GM19025 (cell line): ENCODE measurements around the gene NTRK1.
"Not testable (repeated sequence)": the region's sequence is repeated elsewhere in the genome, so short reads cannot be mapped to it uniquely, and the experiment has no call there.

ENCODE experiments used
- ATAC-seq: cut with Tn5 transposase; IDR thresholded peaks from one replicate; pipeline ENCODE4 v1.9.1; 2021; ENCODE audit warnings: mild to moderate bottlenecking, low read depth, moderate library complexity; ENCODE audit not compliant: unreplicated experiment

Gene NTRK1

DNA sequence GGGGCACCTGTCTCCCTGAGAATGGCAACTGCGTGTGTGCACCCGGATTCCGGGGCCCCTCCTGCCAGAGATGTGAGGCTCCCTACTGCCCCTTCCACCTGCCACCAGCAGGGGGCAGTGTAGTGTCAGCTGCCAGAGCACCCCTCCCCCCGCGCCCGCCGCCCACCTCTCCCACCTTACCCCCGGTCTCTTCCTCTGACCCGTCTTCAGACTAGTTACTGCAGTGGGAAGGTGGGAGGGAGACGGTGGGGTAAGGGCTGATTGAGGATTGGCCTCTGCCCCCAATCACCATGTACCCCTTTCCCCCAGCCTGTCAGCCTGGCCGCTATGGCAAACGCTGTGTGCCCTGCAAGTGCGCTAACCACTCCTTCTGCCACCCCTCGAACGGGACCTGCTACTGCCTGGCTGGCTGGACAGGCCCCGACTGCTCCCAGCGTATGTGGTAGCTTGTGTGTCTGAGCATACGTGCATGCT, 49.7 kb downstream of the NTRK1 start:
- ATAC-seq = no peak

DNA sequence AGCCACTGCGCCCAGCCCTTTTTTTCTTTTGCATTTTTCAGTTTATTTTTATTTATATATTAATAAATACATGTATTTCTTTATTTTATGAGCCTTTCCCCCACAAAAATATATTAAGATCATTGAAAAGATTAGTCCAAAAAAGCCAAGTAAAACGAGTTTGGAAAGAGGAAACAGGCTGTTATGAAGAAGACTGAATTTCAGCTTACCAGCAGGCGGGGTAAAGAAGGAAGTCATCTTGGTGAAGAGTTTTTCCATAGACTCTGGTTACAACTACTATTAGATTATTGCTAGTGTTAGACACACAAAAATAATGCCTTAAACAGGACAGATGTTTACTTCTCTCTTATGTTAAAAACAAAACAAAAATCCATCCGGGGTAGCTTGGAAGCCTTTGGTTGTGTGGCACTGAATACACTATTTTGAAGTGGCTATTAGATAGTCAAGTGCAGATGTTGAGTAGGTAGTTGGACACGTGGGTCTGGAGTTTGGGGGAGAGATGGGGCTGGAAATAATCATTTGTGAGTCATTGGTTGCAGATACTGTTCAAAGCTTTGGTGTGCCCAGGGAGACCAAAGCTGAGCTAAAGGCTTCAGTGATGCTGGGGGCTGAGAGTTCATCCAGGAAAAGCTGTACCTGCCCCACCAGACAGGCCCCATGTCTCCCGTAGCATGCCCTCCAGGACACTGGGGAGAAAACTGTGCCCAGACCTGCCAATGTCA, 51.1 kb downstream of the NTRK1 start:
- no peak for ATAC-seq

DNA sequence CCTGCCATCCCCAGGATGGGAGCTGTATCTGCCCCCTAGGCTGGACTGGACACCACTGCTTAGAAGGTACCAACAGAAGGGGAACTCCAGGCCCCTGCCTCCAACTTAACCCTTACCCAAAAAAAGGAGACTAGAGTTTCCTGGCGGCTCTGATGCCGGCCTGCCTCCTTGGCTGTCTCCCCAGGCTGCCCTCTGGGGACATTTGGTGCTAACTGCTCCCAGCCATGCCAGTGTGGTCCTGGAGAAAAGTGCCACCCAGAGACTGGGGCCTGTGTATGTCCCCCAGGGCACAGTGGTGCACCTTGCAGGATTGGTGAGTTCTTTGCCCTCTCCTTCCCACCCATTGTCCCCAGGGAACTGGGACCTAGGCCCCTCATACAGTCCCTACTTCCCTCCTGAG, 51.6 kb downstream of the NTRK1 start:
- ATAC-seq = no peak

DNA sequence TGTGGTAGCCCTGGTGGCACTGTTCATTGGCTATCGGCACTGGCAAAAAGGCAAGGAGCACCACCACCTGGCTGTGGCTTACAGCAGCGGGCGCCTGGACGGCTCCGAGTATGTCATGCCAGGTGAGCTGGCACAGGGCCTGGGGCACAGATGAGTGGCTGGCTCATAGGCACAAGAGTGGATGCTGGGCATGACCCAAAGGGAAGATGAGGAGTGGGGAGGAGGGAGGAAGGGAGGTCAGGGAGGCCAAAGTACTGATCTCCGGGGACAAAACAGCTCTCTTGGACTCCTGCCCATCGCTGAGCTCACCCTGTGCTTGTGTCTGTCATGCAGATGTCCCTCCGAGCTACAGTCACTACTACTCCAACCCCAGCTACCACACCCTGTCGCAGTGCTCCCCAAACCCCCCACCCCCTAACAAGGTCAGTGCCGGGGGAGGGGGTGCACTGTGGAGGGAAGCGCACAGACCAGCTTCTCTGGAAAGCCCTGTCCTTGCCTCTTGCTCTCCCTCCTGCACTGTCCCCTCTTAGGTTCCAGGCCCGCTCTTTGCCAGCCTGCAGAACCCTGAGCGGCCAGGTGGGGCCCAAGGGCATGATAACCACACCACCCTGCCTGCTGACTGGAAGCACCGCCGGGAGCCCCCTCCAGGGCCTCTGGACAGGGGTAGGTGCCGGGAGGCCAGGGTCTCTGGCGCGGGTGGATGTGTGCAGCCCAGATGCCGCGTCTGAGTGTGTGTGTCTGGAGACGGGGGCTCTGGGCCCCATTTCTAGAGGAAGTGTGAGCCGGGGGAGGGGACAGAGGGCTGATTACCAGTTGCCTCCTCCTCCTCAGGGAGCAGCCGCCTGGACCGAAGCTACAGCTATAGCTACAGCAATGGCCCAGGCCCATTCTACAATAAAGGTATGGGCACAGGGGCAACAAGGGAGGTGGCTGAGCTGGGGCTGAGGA, 52.5 kb downstream of the NTRK1 start:
- ATAC-seq = no peak

DNA sequence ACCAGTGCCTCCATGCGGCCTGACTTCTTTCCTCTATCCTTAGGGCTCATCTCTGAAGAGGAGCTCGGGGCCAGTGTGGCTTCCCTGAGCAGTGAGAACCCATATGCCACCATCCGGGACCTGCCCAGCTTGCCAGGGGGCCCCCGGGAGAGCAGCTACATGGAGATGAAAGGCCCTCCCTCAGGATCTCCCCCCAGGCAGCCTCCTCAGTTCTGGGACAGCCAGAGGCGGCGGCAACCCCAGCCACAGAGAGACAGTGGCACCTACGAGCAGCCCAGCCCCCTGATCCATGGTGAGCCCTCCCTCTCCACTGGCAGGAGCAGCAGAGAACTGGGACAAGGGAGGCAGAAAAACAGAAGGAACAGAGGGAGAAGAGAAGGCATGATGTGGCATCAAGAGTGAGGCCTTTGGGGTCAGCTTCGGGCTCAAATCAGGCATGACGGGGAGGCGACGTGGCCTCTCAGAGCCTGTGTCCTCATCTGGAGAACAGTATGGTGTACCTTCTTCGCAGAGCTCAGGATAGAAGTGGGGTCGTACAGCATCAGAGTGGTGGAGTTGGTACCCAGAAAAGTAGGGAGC, 53.2 kb downstream of the NTRK1 start:
- no peak for ATAC-seq

DNA sequence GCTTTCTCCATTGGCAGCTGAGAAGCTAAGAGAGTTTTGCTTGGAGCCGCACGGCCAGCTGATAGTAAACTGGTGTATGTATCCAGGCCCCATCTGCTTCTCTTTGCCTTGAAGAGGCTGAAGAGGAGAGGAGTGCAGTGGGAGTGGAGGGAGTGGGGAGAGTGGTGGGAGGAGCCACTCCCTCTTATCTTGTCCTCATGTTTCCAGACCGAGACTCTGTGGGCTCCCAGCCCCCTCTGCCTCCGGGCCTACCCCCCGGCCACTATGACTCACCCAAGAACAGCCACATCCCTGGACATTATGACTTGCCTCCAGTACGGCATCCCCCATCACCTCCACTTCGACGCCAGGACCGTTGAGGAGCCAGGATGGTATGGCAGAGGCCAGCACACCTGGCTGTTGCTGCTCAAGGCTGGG, 53.8 kb downstream of the NTRK1 start:
- no peak for ATAC-seq

DNA sequence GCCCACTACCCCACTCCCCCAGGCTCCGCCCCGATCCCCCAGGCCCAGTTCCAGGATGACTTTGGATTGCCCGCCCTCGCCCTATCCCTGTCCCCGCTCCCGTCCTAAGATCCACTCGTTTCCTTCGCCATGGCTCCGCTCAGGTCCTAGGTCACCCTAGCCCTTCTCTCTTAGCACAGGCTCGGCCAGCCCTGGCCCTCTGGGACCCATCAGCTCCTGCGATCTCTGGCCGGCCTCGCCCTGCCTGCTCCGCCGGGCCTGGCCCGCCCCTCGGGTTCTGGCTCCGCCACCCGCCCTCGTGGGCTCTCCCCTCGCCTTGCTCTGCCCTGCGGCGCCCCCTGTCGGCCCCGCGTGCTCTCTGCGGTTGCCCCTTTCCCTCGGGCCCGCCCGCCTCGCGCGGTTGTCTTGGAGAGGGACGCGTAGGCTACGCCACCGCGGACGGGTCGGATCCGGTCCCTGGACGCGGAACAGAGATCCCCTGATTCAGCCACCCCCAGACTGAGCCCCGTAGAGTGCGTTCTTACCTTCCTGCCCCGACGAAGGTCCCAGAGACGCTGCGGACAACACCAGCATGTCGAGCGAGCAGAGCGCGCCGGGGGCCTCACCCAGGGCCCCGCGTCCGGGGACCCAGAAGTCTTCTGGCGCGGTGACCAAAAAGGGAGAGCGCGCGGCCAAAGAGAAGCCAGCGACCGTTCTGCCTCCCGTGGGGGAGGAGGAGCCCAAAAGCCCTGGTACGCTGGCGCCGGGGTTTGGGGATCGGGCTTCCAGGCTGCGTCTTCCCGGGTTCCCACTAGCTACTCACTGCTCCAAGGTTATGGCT, 59.8 kb downstream of the NTRK1 start, which contains the start of gene LRRC71:
Gene LRRC71 (plus strand): TSS at position 400 of the 820 bp plus-strand sequence. CDS start 172 bp downstream, at position 572.
- no peak for ATAC-seq

DNA sequence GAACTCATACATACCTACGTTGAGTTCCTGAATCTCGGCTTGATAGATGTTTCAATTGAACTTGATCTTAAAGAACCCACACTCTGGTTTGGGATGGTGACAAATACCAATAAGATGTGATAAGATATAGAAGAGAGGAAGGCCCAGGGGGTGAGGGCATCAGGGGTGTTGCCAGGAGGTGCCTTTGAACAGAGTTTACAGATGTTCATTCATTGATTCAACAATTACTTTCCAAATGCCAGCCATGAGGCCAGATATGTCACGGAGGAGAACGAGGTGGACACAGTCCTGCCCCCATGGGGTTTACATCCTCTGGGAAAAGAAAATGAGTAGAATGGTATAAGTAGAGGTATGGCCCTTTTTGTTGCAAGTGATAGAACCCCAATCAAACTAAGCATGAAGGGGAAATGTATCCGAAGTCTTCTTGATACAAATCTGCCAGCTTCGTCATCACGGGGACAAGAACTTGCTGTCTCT, 60.4 kb downstream of the NTRK1 start:
- no peak for ATAC-seq

DNA sequence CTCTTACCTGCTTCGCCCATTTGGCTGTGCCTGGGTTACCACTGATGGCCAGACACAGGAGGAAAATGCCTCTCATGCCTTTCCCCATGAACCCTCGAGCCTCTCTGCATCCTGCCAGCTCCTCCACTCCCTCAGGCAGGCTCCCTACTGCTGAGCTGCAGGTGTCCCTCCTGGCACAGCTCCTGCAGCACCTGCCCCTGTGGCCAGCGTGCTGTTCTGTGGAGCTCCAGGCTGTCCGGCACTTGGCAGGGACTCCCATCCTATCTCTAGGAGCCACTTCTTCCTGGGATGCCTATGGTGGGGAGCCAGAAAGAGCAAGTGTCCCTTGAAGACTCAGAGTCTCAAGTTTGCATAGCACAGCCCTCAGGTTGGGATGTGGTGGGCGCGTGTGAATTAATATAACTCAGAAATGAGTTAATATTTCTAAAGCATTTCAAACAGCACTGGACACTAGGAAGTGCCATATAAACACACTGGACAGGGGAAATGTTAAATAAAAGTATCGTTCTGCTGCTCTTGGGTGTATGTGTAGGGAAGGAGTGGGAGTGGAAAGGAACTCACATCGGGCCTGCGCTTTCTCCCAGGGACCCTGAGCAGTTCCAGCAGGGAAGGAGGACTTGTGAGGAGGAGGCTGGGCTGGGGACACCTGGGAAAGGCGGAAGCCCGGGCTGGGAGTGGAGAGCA, 62.5 kb downstream of the NTRK1 start:
- no peak for ATAC-seq

DNA sequence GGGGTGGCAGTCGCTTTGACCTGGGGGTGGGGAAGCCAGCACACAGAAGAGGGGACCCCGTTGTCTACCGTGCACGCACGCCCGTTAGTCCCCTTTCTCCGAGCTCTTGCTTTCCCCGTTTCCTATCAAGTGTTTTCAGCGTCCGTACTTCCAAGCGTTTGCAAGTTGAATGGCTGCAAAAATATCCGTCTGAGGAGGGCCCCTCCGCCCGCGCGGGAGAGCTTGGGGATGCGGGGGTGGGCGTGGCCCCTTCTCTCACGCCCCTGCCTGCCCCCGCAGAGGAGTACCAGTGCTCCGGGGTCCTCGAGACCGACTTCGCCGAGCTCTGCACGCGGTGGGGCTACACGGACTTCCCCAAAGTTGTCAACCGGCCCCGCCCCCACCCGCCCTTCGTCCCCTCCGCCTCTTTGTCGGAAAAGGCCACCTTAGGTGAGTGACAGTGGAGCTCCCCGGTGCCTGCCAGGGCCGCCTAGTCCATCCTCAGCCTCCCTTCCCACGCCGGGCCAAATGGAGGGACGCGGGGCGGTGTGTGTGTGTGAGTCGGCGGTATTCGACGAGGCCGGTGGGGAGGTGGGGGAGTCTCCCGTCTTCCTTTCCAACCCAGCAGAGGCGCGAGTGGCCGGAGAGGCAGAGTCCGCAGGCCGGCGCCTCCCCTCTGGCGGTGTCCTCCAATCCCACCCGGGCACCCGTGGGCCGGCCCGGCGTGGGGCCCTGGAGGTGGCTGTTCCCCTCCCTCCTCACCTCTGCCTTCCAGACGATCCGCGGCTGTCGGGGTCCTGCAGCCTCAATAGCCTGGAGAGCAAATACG, 63.2 kb downstream of the NTRK1 start:
- ATAC-seq = no peak

DNA sequence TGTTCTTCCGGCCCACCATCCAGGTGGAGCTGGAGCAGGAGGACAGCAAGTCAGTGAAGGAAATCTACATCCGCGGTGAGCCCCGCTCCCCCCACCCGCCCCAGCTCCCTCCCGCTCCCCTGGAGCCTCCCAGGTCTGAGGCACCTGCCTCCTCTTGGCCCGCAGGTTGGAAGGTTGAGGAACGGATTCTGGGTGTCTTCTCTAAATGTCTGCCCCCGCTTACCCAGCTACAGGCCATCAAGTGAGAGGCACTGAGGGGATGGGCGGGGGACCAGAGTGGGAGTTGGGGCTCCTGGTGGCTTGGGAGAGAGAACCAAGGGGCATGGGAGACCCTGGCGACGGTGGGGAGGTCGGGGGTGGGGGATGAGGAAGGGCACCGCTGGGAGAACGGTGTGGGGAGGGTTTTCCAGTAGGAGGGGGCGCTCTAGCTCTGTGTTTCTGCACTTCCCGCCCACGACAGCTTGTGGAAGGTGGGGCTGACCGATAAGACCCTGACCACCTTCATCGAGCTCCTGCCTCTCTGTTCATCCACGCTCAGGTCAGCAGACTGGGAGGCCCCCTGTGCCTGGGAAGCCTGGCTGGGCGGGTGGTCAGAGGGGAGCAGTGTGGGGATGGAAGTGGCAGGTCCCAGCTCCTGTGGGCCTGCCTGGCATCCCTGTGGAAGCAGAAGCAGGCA, 64.0 kb downstream of the NTRK1 start:
- no peak for ATAC-seq

DNA sequence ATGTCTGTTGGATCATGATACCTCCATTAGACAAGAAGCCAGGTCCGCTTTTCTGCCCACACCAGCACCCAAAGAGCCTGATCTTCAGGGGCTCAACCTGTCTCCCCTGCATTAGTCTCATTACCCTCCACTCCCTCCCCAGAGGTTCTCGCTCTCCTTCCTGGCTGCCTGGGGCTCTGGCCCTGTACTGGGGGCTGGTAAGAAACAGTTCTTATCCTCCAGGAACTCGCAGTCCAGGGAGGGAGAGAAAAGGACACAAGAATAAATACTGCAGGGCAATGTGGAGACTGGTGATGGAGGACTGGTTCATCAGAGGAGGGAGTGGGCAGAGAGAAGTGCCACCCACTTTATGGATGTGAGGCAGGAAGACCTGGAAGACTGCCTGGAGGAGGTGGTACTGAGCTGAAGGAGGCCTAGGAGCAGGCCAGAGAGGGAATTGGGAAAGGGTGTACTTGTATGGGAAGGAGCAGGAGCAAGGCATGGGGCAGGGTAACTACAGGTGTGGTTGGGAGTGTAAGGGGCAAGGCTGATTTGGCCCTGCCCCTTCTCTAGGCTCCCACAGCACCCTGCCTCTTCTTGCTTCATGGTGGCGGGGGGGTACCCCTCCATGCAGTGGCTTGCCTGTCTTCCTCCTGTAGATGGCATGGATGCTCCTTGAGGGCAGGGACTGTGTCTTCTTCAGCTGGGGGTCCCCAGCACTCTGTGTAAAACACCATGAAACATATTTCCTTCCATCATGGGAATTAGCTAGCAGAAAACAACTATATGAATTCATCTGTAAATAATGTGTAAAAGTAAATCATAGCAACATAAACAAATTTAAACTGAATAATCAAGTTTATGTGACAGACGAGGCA, 64.7 kb downstream of the NTRK1 start:
- no peak for ATAC-seq

DNA sequence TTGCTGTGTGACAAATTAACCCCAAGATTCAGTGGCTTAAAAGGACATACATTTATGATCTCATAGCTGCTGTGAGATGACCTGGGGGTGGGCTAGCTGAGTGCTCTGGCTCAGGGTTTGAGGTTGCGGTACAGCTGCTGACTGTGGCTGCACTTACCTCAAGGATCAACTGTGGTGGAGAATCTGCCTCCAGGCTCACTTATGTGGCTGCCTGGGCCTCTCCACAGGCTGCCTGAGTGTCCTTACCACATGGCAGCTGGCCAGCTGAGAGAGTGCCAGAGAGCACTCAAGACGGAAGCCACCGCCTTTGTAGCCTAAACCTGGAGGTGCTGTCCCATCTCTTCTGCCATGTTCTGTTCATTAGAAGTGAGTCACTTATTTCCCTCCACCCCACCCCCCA, 65.5 kb downstream of the NTRK1 start:
- ATAC-seq = no peak

DNA sequence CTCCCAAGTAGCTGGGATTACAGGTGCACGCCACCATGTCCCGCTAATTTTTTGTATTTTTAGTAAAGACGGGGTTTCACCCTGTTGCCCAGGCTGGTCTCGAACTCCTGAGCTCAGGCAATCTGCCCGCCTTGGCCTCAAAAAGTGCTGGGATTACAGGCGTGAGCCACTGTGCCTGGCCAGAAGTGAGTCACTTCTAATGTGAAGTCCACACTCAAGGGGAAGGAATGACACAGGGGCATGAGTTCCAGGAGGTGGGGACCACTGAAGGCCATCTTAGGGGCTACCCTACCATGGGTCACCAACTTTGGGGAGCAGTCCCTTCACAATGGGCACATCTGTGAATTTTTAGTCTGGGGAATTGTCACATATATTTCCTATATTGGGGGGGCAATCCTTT, 66.0 kb downstream of the NTRK1 start:
- not testable (repeated sequence) for ATAC-seq

DNA sequence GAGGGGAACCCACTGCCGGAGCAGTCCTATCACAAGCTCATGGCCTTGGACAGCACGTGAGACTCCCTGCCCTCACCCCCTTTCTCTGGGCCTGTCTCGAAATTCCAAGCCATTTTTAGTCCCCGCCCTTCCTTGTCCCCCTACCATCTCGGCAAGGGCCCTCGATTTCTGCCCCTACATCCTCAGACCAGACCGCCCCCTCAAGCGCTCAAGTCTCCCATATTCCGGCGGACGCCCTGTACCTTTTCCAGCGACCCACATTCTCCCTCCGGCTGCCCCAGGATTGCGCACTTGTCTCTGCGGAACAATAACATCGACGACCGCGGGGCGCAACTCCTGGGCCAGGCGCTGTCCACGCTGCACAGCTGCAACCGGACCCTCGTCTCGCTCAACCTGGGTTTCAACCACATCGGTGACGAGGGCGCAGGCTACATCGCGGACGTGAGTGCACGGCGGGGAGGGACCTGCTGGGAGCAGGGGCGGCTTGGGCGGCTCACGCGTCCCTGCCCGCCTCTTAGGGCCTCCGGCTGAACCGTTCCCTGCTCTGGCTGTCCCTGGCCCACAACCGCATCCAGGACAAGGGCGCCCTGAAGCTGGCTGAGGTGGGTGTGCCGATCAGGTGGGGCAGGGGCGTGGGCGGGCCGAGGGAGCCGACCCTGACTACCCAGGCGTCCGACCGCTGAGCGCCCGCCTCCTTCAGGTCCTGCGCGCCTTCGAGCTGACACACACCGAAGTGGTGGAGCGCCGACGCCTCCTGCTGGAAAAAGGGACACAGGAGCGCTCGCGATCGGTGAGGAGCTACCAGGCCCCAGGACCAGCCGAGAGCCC, 66.8 kb downstream of the NTRK1 start:
- no peak for ATAC-seq

DNA sequence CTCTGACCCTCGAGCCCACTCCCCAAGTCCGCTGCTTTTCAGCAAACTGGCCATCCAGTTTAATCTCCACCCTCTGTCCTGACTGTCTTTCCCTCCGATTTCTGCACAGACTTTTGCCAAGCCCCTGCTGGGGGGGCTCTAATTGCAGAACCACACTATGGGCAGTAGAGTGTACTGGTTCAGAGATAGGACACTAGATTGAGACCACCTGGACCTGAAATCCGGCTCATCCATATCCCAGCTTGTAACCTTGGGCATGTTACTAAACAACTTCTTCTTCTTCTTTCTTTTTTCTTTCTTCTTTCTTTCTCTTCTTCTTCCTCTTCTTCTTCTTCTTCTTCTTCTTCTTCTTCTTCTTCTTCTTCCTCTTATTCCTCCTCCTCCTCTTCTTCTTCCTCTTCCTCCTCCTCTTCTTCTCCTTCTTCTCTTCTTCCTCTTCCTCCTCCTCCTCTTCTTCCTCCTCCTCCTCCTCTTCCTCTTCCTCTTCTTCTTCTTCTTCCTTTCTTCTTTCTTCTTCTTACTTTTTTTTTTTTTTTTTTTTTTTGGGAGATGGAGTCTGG, 67.5 kb downstream of the NTRK1 start:
- ATAC-seq = no peak
